Measurements from ENCODE around the gene PHACTR3.

DNA sequence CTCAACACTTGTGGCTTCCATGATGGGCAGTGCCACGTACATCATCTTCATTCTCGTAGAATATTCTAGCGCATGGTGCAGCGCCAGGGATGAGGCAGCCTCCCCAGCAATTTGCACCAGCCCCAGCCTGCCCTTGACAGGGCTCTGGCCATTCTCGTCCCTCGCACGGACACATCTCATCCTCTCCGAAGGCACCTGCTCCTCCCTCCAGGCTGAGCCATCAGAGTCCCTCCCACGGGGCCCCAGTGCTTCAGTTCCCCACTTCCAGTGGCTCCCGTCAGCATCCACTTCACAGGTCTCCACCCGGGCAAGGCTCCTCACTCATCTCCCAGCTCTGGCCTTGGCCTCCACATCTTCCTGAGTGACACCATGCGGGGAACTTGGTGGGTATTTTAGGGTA is 13.3 kb upstream of the PHACTR3 start:
- TF ChIP-seq, protein P1, sequence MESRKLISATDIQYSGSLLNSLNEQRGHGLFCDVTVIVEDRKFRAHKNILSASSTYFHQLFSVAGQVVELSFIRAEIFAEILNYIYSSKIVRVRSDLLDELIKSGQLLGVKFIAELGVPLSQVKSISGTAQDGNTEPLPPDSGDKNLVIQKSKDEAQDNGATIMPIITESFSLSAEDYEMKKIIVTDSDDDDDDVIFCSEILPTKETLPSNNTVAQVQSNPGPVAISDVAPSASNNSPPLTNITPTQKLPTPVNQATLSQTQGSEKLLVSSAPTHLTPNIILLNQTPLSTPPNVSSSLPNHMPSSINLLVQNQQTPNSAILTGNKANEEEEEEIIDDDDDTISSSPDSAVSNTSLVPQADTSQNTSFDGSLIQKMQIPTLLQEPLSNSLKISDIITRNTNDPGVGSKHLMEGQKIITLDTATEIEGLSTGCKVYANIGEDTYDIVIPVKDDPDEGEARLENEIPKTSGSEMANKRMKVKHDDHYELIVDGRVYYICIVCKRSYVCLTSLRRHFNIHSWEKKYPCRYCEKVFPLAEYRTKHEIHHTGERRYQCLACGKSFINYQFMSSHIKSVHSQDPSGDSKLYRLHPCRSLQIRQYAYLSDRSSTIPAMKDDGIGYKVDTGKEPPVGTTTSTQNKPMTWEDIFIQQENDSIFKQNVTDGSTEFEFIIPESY (IDR thresholded peaks at IDR 0.05): no peak
- TF ChIP-seq, protein P2, sequence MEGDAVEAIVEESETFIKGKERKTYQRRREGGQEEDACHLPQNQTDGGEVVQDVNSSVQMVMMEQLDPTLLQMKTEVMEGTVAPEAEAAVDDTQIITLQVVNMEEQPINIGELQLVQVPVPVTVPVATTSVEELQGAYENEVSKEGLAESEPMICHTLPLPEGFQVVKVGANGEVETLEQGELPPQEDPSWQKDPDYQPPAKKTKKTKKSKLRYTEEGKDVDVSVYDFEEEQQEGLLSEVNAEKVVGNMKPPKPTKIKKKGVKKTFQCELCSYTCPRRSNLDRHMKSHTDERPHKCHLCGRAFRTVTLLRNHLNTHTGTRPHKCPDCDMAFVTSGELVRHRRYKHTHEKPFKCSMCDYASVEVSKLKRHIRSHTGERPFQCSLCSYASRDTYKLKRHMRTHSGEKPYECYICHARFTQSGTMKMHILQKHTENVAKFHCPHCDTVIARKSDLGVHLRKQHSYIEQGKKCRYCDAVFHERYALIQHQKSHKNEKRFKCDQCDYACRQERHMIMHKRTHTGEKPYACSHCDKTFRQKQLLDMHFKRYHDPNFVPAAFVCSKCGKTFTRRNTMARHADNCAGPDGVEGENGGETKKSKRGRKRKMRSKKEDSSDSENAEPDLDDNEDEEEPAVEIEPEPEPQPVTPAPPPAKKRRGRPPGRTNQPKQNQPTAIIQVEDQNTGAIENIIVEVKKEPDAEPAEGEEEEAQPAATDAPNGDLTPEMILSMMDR (IDR thresholded peaks at IDR 0.05; ENCODE audit: low read depth, low read length, missing input control): no peak
- TF ChIP-seq, protein P3, sequence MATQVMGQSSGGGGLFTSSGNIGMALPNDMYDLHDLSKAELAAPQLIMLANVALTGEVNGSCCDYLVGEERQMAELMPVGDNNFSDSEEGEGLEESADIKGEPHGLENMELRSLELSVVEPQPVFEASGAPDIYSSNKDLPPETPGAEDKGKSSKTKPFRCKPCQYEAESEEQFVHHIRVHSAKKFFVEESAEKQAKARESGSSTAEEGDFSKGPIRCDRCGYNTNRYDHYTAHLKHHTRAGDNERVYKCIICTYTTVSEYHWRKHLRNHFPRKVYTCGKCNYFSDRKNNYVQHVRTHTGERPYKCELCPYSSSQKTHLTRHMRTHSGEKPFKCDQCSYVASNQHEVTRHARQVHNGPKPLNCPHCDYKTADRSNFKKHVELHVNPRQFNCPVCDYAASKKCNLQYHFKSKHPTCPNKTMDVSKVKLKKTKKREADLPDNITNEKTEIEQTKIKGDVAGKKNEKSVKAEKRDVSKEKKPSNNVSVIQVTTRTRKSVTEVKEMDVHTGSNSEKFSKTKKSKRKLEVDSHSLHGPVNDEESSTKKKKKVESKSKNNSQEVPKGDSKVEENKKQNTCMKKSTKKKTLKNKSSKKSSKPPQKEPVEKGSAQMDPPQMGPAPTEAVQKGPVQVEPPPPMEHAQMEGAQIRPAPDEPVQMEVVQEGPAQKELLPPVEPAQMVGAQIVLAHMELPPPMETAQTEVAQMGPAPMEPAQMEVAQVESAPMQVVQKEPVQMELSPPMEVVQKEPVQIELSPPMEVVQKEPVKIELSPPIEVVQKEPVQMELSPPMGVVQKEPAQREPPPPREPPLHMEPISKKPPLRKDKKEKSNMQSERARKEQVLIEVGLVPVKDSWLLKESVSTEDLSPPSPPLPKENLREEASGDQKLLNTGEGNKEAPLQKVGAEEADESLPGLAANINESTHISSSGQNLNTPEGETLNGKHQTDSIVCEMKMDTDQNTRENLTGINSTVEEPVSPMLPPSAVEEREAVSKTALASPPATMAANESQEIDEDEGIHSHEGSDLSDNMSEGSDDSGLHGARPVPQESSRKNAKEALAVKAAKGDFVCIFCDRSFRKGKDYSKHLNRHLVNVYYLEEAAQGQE (IDR thresholded peaks at IDR 0.05): no peak
- no peak for TF ChIP-seq SP1 (IDR thresholded peaks at IDR 0.05)
- no peak for TF ChIP-seq HNF4G (IDR thresholded peaks at IDR 0.05)
- TF ChIP-seq TAF1 (conservative IDR thresholded peaks at IDR 0.05): no peak
- TF ChIP-seq, protein P4, sequence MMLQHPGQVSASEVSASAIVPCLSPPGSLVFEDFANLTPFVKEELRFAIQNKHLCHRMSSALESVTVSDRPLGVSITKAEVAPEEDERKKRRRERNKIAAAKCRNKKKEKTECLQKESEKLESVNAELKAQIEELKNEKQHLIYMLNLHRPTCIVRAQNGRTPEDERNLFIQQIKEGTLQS (IDR thresholded peaks at IDR 0.05): no peak
- TF ChIP-seq RXRA (IDR thresholded peaks at IDR 0.05): no peak
- TF ChIP-seq JUND (IDR thresholded peaks at IDR 0.05): no peak
- TF ChIP-seq YY1 (IDR thresholded peaks at IDR 0.05): no peak

Data from liver (tissue), 3 donors.